ENCODE measurements around the gene ELL2. TPM values are rescaled to one million over a fixed set of nuclear protein-coding genes. Genes with fewer than 3 reads are reported as not detected.

The ELL2 gene
- total RNA-seq, 1 donor from 2014 or later = 14.2 TPM

- Histone ChIP-seq H3K27me3 (no peaks in the 10 kb centered on the region), H3K4me2 (peak overlapping the region; percentile 35), H4K20me1 (ENCODE audit: low read depth) (no peaks in the 10 kb centered on the region), H2AFZ (replicated peaks) (no peak overlapping the region), H3K79me2 (ENCODE audit: low read depth) (no peaks in the 10 kb centered on the region), H3K36me3 (no peaks in the 10 kb centered on the region), H3K4me1 (peaks cover 25% of the 10 kb centered on the region), H3K27ac (no peak overlapping the region), H3K9me3 (ENCODE audit: low read depth) (no peaks in the 10 kb centered on the region), H3F3A (ENCODE audit: low read depth) (peaks cover 6% of the 10 kb centered on the region), H3K9ac (no peak overlapping the region), H3K4me3 (no peak overlapping the region)
- Mint-ChIP-seq H3K27ac (peak overlapping the region; percentile 70), H3K4me1 (peaks cover 67% of the 10 kb centered on the region), H3K4me3 (no peak overlapping the region), H3K36me3 (no peaks in the 10 kb centered on the region), H3K27me3 (ENCODE audit: insufficient read depth, low read depth) (peaks cover 13% of the 10 kb centered on the region), H3K9me3 (no peaks in the 10 kb centered on the region)
- DNase-seq (ENCODE audit: low spot score) = no peak
- TF ChIP-seq CTCF (IDR thresholded peaks at IDR 0.05) (no peak), EZH2 (IDR thresholded peaks at IDR 0.05) (no peak), EZH2phosphoT487 (IDR thresholded peaks at IDR 0.05) (no peak)
Observed at GRCh38 chr5:95859661-95860060, 102.0 kb downstream of the ELL2 start.

- peaks cover 22% of the 10 kb centered on the region for H3K4me1 ChIP-seq
- Mint-ChIP-seq H3K36me3 (no peaks in the 10 kb centered on the region), H3K27ac (peak overlapping the region; percentile 70), H3K4me1 (peaks cover 65% of the 10 kb centered on the region), H3K27me3 (ENCODE audit: insufficient read depth, low read depth) (peaks cover 13% of the 10 kb centered on the region), H3K4me3 (peak overlapping the region; percentile 66), H3K9me3 (peaks cover 4% of the 10 kb centered on the region)
- H3K27me3 ChIP-seq = no peaks in the 10 kb centered on the region
- no peaks in the 10 kb centered on the region for H3K36me3 ChIP-seq
- H2AFZ ChIP-seq (replicated peaks) = no peak overlapping the region
- peak; percentile 99 for TF ChIP-seq CTCF (IDR thresholded peaks at IDR 0.05)
- TF ChIP-seq EZH2 (IDR thresholded peaks at IDR 0.05) = no peak
- no peak for TF ChIP-seq EZH2phosphoT487 (IDR thresholded peaks at IDR 0.05)
- H3K9me3 ChIP-seq (ENCODE audit: low read depth) = no peaks in the 10 kb centered on the region
- DNase-seq (ENCODE audit: low spot score) = peak; percentile 97
- peak overlapping the region; percentile 35 for H3K4me2 ChIP-seq
- H3K4me3 ChIP-seq = no peak overlapping the region
- no peaks in the 10 kb centered on the region for H4K20me1 ChIP-seq (ENCODE audit: low read depth)
- H3K9ac ChIP-seq = no peak overlapping the region
- no peak overlapping the region for H3K27ac ChIP-seq
- H3F3A ChIP-seq (ENCODE audit: low read depth) = peaks cover 6% of the 10 kb centered on the region
- H3K79me2 ChIP-seq (ENCODE audit: low read depth) = no peaks in the 10 kb centered on the region
Observed at GRCh38 chr5:95858661-95859595, 102.7 kb downstream of the ELL2 start.

- TF ChIP-seq EZH2phosphoT487 (IDR thresholded peaks at IDR 0.05) (no peak), CTCF (IDR thresholded peaks at IDR 0.05) (no peak), EZH2 (IDR thresholded peaks at IDR 0.05) (no peak)
- Histone ChIP-seq H3F3A (ENCODE audit: low read depth) (peaks cover 6% of the 10 kb centered on the region), H3K27ac (no peak overlapping the region), H3K4me2 (no peak overlapping the region), H3K4me3 (no peak overlapping the region), H3K36me3 (no peaks in the 10 kb centered on the region), H3K9me3 (ENCODE audit: low read depth) (no peaks in the 10 kb centered on the region), H3K9ac (no peak overlapping the region), H4K20me1 (ENCODE audit: low read depth) (no peaks in the 10 kb centered on the region), H3K27me3 (no peaks in the 10 kb centered on the region), H3K79me2 (ENCODE audit: low read depth) (no peaks in the 10 kb centered on the region), H2AFZ (replicated peaks) (no peak overlapping the region), H3K4me1 (peaks cover 22% of the 10 kb centered on the region)
- Mint-ChIP-seq H3K27me3 (ENCODE audit: insufficient read depth, low read depth) (peaks cover 13% of the 10 kb centered on the region), H3K36me3 (no peaks in the 10 kb centered on the region), H3K9me3 (peaks cover 4% of the 10 kb centered on the region), H3K4me1 (peaks cover 59% of the 10 kb centered on the region), H3K4me3 (no peak overlapping the region), H3K27ac (peak overlapping the region; percentile 57)
- no peak for DNase-seq (ENCODE audit: low spot score)
Observed at GRCh38 chr5:95858023-95858461, 103.6 kb downstream of the ELL2 start.

Measured in neural progenitor cell (in vitro differentiated cells).